GM20000 (cell line): ENCODE results near the gene OTULIN.
A peak's percentile ranks its signal among the peaks of the same experiment; 100 is the strongest.

Experiments
- DNase-seq: peaks from one replicate; pipeline ENCODE4 v3.0.0; 2012; ENCODE audit warnings: low spot score
- TF ChIP-seq, protein P1 (sequence below): IDR thresholded peaks from 2 replicates; pipeline ENCODE4 v1.5.1; 2012; ENCODE audit warnings: mild to moderate bottlenecking, control low read depth; ENCODE audit errors: extremely low read depth, missing control alignments

The OTULIN gene

DNA sequence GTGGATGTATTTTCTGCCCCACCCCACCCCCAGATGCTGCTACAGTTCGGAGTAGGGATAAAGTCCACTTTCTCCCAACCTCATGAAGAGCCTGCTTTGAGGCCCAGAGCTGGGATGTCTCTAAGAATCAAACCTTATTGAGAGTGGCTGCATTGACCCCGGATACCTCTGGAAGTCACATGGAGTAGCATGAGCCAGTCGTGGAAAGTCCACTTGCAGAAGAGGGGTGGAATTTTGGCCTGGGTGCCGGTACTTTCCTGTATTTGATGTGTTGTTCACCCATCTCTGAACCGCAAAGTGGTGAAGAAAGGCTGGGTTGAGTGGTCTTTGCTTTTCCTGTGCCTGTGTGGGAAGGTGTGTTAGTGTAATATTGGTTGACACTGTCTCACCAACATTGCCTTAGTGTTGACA, 3.7 kb downstream of the OTULIN start:
- DNase-seq, result no peak
- TF ChIP-seq, protein P1, sequence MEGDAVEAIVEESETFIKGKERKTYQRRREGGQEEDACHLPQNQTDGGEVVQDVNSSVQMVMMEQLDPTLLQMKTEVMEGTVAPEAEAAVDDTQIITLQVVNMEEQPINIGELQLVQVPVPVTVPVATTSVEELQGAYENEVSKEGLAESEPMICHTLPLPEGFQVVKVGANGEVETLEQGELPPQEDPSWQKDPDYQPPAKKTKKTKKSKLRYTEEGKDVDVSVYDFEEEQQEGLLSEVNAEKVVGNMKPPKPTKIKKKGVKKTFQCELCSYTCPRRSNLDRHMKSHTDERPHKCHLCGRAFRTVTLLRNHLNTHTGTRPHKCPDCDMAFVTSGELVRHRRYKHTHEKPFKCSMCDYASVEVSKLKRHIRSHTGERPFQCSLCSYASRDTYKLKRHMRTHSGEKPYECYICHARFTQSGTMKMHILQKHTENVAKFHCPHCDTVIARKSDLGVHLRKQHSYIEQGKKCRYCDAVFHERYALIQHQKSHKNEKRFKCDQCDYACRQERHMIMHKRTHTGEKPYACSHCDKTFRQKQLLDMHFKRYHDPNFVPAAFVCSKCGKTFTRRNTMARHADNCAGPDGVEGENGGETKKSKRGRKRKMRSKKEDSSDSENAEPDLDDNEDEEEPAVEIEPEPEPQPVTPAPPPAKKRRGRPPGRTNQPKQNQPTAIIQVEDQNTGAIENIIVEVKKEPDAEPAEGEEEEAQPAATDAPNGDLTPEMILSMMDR, result no peak

GRCh38 chr5:14669415-14669814, 4.9 kb downstream of the OTULIN start:
- no peak for DNase-seq
- TF ChIP-seq, protein P1, result no peak

- no peak for DNase-seq
- TF ChIP-seq, protein P1, result no peak
Measured at GRCh38 chr5:14669975-14670374, 5.5 kb downstream of the OTULIN start.

GRCh38 chr5:14671414-14671813, 6.9 kb downstream of the OTULIN start:
- TF ChIP-seq, protein P1, result no peak
- DNase-seq, result peak; percentile 43

GRCh38 chr5:14672082-14672481, 7.6 kb downstream of the OTULIN start:
- TF ChIP-seq, protein P1, result no peak

DNA sequence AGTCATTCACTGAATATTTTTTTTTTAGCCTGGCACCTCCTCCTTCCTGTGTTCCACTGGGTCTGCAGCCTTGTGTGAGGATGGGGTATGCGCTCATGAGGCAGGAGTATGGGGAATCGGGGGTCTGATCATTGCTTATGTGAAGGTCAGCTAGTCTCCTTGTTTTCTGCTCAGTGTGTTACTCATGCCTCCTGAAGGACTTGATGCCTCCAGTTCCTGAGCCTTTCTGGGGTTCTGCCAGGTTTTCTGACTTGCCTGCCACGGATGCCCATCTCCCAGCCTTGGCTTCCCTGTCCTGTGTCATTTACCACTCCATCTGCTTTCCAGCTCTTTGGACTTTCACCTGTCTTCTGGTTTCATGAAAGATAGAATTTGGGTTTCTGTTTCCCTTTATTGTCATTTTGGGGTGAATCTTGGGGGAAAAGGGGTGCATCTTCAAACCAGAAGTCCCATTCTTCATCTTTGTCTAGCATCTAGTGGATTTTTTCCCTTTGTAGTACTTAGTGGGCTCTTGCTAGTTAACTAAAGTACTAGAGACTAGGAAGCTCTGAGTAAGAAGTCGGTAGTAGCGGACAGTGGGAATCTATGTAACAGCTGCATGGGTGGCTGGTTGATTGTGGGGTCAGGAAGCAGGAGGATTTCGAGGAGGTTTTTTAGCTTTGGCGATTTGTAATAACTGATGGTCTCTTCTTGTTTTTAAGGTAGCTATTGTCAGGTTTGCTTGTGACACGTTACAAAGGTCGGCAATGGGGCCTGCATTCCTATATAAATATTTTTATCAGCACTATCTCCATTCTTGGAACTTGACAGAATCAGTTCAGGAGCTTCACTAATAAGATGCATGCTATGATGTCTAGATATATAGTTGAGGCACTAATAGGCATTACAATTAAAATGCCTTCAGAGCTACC, 8.2 kb downstream of the OTULIN start:
- TF ChIP-seq, protein P1, result no peak
- no peak for DNase-seq

More at GRCh38 chr5:14672082-14672481, 7.6 kb downstream of the OTULIN start:
- no peak for DNase-seq

DNA sequence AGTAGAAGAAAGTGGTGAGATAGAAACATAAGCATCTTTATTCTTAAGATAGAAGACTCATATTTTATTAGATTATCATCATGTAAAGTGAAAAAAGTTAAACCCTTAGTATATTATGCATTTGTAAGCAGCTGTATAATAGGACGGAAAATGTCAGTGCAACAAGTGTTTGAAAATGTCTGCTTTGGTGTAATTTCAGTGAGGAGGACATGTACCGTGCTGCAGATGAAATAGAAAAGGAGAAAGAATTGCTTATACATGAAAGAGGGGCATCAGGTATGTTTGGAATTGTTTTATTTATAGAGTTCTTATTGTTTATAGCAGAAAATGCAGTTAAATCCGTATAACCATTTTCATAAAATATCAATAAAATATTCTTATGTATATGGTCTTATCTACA, 8.9 kb downstream of the OTULIN start:
- DNase-seq, result no peak
- TF ChIP-seq, protein P1, result no peak
